Measurements from ENCODE around the gene AP1S1.
"Not testable (repeated sequence)": the region's sequence is repeated elsewhere in the genome, so short reads cannot be mapped to it uniquely, and the experiment has no call there.

The AP1S1 gene

DNA sequence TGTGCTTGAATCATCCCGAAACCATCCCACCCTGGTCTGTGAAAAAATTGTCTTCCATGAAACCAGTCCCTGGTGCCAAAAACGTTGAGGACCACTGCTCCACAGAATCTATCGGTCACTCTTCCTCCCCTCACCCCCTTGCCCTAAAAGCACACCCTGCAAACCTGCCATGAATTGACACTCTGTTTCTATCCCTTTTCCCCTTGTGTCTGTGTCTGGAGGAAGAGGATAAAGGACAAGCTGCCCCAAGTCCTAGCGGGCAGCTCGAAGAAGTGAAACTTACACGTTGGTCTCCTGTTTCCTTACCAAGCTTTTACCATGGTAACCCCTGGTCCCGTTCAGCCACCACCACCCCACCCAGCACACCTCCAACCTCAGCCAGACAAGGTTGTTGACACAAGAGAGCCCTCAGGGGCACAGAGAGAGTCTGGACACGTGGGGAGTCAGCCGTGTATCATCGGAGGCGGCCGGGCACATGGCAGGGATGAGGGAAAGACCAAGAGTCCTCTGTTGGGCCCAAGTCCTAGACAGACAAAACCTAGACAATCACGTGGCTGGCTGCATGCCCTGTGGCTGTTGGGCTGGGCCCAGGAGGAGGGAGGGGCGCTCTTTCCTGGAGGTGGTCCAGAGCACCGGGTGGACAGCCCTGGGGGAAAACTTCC is 28.2 kb upstream of the AP1S1 start:
- DNase-seq, result no peak

DNA sequence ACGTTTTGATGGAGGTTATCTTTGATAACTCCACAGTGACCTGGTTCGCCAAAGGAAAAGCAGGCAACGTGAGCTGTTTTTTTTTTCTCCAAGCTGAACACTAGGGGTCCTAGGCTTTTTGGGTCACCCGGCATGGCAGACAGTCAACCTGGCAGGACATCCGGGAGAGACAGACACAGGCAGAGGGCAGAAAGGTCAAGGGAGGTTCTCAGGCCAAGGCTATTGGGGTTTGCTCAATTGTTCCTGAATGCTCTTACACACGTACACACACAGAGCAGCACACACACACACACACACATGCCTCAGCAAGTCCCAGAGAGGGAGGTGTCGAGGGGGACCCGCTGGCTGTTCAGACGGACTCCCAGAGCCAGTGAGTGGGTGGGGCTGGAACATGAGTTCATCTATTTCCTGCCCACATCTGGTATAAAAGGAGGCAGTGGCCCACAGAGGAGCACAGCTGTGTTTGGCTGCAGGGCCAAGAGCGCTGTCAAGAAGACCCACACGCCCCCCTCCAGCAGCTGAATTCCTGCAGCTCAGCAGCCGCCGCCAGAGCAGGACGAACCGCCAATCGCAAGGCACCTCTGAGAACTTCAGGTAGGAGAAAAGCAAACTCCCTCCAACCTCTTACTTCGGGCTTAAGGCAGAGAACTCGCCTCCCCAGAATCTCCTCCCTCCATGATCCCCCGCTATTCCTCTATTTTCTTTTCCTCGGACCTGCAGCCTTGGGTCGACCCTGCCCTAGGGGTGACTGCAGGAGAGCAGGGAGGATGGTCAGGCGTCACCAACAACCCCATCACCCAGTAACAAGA is 27.4 kb upstream of the AP1S1 start, which contains the start of gene SERPINE1:
SERPINE1 (plus strand) TSS at position 454 of the 809 bp plus-strand sequence. CDS start 1,290 bp downstream, outside the sequence.
- no peak for DNase-seq

GRCh38 chr7:101127460-101128039 is 26.7 kb upstream of the AP1S1 start:
- DNase-seq, result no peak

DNA sequence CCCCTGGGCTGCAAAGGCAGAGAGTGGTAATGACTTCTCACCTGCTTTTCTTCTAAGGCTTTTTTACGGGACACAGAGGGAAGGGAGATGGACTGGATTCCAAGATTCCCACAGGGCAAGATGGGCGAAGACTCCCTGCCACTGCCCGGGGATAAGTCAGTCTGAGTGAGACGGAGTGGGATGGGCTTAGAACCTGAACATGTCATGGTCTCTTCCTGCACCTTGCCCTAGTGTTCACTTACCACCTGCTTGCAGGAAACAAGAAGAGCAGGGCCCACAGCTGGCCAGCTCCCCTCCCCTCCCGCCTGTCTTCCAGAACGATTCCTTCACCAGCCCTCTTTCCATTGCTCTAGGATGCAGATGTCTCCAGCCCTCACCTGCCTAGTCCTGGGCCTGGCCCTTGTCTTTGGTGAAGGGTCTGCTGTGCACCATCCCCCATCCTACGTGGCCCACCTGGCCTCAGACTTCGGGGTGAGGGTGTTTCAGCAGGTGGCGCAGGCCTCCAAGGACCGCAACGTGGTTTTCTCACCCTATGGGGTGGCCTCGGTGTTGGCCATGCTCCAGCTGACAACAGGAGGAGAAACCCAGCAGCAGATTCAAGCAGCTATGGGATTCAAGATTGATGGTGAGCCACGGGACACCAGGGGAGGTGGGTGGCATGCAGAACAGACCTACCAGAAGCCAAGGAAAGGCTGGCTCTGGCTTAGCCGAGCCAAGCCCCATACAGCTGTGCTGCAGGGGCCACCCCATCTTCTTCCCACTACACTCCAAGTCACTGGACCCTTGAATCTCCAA is 26.0 kb upstream of the AP1S1 start:
- DNase-seq, result no peak

- no peak for DNase-seq
These were observed 24.6 kb upstream of the AP1S1 start for GRCh38 chr7:101129603-101130117.

DNA sequence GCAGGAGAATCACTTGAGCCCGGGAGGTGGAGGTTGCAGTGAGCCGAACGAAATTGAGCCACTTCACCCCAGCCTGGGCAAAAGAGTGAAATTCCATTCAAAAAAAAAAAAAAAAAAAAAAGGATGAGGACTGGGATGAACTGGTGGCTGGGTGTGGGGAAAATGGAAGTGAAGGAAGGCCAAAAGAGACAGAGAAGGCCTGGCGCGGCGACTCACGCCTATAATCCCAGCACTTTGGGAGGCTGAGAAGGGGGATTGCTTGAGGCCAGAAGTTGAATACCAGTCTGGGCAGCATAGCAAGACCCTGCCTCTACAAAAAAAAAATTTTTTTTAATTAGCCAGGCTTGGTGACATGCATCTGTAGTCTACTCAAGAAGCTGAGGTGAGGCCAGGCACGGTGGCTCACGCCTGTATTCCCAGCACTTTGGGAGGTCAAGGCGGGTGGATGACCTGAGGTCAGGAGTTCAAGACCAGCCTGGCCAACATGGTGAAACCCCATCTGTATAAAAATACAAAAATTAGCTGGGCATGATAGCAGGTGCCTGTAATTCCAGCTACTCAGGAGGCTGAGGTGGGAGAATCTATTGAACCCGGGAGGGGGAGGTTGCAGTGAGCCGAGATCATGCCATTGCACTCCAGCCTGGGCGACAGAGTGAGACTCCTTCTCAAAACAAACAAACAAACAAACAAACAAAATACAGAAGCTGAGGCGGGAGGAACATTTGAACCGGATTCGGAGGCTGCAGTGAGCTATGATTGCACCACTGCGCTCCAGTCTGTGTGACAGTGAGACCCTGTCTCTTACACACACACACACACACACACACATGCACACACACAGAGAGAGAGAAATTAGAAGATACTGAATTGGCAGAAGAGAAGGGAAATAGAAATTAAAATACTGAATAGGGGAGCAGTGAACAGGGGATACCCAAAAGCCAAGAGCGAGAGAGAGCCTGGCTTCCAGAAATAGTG is 21.4 kb upstream of the AP1S1 start:
- DNase-seq, result not testable (repeated sequence)

DNA sequence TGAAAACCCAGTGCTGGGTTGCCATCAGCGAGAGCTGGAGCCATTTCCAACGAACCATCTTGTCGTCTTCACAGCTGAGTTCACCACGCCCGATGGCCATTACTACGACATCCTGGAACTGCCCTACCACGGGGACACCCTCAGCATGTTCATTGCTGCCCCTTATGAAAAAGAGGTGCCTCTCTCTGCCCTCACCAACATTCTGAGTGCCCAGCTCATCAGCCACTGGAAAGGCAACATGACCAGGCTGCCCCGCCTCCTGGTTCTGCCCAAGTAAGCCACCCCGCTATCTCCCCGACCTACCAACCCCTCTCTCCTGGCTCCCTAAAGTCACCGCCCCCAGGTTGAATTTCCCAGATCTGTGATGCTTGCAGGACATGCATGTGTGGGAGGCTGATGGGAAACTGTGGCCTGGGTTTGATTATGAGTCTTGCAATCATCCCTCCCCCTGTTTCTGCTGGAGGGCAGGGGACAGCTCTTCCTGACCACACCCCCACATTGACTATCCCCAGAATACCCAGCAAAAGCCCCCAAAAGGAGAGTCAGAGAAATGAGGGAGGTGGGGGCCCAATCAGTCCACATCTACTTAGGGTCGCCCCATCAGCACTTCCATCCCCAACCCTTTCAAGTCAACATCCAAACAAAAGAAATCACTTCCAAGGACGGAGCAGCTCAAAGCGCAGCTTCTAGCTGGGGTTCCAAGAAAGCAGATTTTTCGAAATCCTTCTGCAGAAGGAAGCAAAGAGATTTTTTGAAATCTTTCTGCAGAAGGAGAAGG is 20.5 kb upstream of the AP1S1 start:
- DNase-seq, result no peak

DNA sequence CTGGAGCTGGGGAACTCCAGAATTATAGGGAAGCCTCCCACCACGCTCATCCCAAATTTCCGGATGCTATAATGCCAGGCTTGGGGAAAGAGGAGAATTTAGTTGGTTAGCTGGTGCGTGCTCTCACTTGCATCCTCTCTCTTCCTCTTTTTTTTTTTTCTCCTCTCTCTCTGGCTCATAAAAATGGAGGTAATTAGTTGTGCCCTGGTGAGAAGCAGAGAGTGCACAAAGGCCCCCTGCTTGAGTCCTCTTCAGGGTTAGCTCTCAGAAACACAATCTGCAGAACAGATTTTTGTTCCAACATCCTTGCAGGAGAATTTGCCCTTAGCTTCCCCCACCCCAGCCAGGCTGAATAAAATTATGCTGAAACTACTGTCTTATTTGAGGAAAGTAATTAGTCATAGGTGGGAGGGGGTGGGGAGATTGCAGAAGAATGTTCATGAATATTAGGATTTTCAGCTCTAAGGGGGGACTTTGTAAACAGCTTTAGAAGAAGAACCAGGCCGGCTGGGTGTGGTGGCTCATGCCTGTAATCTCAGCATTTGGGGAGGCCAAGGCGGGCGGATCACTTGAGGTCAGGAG is 19.8 kb upstream of the AP1S1 start:
- DNase-seq, result no peak

- no peak for DNase-seq
These were observed 16.5 kb upstream of the AP1S1 start for GRCh38 chr7:101137651-101138212.

GRCh38 chr7:101138213-101138870 is 15.9 kb upstream of the AP1S1 start:
- peak; percentile 44 for DNase-seq

- DNase-seq, result no peak
These were observed 14.0 kb upstream of the AP1S1 start for GRCh38 chr7:101140339-101140699.

- no peak for DNase-seq
These were observed 13.4 kb upstream of the AP1S1 start for GRCh38 chr7:101140746-101141382.

DNA sequence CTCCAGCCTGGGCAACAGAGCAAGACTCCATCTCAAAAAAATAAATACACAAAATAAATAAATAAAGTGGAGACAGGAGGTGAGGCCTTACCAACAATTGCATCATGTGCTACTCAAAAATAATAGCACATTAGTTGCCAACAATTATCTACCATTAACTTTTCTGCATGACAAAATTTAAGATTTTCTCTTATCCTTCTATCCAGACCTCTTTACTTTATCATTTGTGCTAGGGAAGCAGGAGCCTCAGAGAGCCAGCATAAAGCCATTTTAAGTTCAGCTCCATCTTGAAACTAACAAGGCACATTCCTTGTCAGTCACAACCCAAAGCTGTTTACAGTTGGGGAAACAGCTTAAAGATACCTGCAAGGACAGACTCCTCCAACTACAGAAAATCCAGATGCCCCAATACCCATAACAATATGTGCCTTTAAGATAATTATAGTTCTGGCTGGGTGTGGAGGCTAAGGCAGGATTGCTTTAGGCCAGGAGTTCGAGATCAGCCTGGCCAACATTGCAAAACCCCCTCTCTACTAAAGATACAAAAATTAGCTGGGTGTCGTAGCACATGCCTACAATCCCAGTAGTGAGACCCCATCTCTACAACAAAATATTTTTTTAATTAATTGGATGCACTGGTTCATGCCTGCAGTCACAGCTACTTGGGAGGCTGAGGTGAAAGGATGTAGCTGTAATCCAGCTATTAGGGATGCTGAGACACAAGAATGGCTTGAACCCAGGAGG is 2.2 kb upstream of the AP1S1 start:
- no peak for DNase-seq

DNA sequence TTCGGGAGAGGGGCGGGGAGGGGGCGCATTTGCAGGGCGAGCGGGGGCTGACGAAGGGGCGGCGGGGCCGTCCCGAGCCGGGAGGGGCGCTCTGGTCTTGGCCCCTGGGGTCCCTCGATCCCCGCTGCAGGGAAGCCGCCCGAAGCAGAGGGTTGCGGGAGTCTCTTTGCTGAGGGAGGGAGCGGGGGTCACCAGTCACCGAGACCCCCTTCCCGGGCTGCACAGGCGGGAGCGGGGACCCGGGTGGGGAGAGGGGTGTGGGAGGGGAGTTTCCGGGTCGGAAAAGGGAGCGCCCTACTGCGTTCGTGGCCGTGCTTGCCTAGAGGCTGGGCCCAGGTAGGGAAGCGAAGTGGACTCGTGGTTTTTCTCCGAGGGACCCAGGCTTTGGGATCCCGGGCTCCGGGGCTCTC is 422 bp downstream of the AP1S1 start:
- DNase-seq, result no peak

GRCh38 chr7:101155303-101155702 is 1.0 kb downstream of the AP1S1 start:
- no peak for DNase-seq

- no peak for DNase-seq
These were observed 2.0 kb downstream of the AP1S1 start for GRCh38 chr7:101156277-101156676.

- DNase-seq, result no peak
These were observed 2.8 kb downstream of the AP1S1 start for GRCh38 chr7:101156866-101157589.

All from NCI-H446 treated with DMSO at 0.1 percent for 48 hours (cell line).